ENCODE data around the gene PPP1R12B.
"Not testable (repeated sequence)": the region's sequence is repeated elsewhere in the genome, so short reads cannot be mapped to it uniquely, and the experiment has no call there.

Gene PPP1R12B

DNA sequence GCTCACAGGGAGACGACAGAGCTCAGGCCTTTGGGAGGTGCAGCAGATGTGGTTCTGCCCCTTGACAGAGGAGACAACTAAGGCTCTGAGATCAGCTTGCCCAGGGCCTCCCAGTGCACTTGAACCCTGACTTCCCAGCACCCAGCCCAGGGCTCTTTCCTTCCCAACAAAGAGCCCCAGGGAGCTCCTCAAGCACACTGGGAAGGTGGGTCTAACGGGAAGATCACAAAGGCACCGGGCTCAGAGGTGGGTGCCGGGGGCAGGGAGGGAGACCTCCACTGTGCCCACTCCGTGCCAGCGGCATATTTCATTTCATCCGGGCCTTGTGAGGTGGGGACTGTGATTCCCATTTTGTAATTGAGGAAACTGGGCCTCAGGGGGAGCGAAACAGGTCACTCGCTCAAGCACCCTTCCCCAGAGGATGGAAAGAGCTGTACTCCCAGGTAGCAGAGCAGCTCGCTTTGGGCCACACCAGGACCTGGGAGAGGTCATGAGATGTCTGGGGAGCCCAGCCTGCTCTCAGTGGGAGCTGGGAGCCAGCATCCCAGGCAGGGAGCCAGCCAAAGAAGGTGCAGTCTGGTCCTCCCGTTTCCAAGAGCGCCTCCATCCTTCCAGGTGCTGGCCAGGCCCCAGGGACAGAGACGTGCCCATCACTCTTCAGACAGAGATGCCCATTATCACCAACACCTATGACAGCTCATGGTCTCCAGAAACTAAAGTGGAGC, 279.5 kb downstream of the PPP1R12B start:
- DNase-seq (ENCODE audit: low read depth) = no peak
- no peak overlapping the region for H3K4me3 ChIP-seq (ENCODE audit: control insufficient read depth, low read depth, low read length)
- TF ChIP-seq, protein P1, sequence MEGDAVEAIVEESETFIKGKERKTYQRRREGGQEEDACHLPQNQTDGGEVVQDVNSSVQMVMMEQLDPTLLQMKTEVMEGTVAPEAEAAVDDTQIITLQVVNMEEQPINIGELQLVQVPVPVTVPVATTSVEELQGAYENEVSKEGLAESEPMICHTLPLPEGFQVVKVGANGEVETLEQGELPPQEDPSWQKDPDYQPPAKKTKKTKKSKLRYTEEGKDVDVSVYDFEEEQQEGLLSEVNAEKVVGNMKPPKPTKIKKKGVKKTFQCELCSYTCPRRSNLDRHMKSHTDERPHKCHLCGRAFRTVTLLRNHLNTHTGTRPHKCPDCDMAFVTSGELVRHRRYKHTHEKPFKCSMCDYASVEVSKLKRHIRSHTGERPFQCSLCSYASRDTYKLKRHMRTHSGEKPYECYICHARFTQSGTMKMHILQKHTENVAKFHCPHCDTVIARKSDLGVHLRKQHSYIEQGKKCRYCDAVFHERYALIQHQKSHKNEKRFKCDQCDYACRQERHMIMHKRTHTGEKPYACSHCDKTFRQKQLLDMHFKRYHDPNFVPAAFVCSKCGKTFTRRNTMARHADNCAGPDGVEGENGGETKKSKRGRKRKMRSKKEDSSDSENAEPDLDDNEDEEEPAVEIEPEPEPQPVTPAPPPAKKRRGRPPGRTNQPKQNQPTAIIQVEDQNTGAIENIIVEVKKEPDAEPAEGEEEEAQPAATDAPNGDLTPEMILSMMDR (IDR thresholded peaks at IDR 0.05; ENCODE audit: control insufficient read depth, insufficient read depth, low read depth, low read length, missing control alignments) = no peak

DNA sequence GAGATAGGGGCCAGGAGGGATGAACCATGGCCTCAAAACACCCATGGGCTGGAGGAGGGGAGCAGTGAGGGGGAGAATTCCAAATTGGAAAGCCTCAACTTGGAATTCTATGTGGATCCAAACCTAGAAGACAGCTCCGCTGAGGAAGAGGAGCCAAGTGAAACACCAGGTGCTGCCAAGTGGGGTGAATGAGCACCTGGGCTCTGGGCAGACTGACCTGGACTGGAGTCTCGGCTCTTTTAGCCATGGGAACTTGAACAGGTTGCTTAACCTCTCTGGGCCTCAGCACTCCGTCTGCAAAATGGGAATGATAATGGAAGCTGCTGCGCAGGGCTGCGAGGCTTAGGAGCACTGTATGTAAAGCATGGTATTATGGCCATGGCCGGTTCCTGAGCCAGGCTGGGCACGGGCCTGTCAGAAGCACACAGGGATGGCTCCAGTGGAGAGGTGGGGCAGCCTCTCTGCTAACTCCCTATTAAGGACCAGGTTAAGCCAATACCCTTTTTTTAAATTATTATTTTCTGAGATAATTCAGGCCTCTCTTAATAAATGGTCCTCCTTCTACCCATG, 280.2 kb downstream of the PPP1R12B start:
- H3K4me3 ChIP-seq (ENCODE audit: control insufficient read depth, low read depth, low read length) = no peak overlapping the region
- no peak for DNase-seq (ENCODE audit: low read depth)
- TF ChIP-seq, protein P1 (IDR thresholded peaks at IDR 0.05; ENCODE audit: control insufficient read depth, insufficient read depth, low read depth, low read length, missing control alignments) = no peak

DNA sequence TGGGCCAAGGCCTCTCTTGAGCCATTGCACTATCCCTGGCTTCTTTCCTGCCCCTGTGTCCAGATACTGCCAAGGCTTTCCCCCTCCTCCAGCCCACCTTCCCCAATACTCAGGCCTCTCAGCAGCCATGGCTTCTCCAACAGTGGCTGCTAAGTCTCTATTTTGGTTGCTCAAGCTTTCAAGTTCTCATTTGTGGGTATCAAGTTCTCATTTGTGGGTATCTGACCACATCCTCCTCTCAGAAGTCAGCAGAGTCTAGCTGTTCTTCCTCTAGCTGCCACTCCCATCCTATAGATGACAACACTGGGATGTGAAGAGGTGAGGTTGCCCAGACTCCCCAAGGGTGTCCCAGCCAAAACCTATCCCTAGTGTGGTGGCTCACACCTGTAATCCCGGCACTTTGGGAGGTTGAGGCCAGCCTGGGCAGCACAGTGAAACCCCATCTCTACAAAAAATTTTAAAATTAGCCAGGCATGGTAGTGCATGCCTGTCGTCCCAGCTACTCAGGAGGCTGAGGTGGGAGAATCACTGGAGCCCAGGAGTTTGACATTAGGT, 280.8 kb downstream of the PPP1R12B start:
- DNase-seq (ENCODE audit: low read depth); H3K4me3 ChIP-seq (ENCODE audit: control insufficient read depth, low read depth, low read length): not testable (repeated sequence)

DNA sequence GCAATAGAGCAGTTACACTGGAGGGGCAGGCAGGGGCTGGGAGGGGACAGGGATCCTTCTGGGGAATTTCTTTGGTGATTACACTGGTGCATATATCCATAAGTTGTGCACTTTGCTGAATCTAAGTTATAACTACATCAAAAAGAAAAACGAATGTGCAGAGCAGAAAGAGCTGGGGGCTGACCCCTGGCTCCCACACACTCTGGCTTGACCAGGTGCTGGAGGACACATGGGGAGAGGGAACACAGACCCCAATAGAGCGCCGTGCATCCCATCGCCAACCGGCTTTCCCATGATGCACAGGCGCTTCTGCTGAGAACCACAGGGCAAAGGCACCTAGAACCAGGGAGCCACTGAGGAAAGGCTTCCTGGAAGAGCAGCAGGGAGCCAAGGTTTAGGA, 281.6 kb downstream of the PPP1R12B start:
- DNase-seq (ENCODE audit: low read depth); H3K4me3 ChIP-seq (ENCODE audit: control insufficient read depth, low read depth, low read length): not testable (repeated sequence)

DNA sequence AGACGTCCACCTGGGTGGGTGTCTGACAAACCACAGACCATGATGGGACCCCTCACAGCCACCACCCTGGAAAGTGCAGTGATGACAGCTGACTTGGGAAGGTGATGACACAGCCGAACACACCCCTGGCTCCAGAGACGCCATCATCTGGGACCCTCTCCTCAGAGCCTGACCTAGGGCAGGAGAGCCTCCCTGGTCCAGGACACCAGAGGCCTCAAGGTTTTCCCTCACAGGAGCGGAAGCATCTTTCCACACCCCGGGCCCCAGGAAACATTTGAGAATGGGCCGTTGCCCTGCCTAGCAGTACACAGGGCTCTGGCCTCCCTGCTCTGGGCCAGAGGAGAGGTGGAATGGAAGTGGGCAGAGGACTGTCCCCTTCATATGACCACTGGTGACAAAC, 282.0 kb downstream of the PPP1R12B start:
- TF ChIP-seq, protein P1 (IDR thresholded peaks at IDR 0.05; ENCODE audit: control insufficient read depth, insufficient read depth, low read depth, low read length, missing control alignments) = no peak
- H3K4me3 ChIP-seq (ENCODE audit: control insufficient read depth, low read depth, low read length) = no peak overlapping the region
- no peak for DNase-seq (ENCODE audit: low read depth)

DNA sequence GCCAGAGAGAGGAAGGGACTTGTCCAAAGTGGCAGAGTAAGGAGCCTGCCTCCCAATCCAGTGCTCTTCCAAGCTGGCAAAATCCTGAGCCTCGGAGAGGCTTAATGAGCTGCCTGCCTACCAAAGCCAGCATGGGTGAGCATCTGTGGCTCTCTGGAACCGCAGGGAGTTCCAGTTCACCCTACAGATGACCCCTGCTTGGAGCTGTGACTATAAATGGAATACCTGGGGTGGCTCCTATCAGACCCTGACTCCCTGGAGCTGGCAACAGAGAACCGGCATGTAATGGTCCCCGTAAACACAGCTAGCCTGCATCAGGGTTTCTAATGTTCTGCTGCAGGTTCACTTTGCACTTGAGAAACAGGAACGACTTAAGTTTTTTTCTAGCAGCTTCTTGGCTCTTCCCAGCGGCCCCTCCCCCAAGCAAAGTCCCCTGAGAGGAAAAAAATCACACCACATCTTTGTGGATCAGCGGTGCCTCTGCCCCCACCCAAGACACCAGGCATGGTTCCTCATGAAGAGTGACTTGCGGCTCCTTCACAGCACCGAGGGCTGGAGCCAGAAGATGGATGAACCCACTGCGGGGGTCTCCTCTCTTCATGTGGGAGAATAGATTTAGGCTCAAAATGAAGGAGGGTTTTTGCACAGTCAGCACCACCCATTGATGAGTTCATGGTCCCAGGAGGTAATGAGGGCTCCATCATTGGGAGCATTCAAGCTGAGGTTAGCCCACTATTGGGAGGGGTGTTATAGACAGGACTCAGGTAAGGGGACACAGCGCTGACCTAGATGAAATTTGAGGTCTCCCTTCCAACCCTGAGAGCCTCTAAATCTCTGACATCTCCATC, 282.8 kb downstream of the PPP1R12B start:
- TF ChIP-seq, protein P1 (IDR thresholded peaks at IDR 0.05; ENCODE audit: control insufficient read depth, insufficient read depth, low read depth, low read length, missing control alignments) = no peak
- no peak for DNase-seq (ENCODE audit: low read depth)
- no peak overlapping the region for H3K4me3 ChIP-seq (ENCODE audit: control insufficient read depth, low read depth, low read length)

DNA sequence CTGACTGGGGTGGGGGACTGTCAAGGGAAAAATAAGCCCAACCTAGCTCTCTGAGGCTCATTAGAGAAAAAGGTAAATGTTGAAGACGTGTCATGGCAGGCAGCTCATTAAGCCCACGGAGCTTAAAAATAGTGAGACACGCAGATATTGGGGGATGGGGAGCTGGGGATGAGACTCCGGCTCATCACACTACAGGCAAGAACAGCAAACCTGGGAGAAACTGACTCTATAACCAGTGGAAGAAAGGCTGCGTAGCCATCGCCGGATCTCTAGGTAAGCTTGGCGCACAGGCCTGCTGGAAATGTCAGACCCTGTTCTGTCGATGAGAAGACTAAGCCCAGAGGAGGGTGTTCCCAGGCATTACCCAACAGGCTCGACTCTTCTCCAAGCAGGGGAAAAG, 283.7 kb downstream of the PPP1R12B start:
- no peak for DNase-seq (ENCODE audit: low read depth)
- TF ChIP-seq, protein P1 (IDR thresholded peaks at IDR 0.05; ENCODE audit: control insufficient read depth, insufficient read depth, low read depth, low read length, missing control alignments) = no peak
- H3K4me3 ChIP-seq (ENCODE audit: control insufficient read depth, low read depth, low read length) = no peak overlapping the region

DNA sequence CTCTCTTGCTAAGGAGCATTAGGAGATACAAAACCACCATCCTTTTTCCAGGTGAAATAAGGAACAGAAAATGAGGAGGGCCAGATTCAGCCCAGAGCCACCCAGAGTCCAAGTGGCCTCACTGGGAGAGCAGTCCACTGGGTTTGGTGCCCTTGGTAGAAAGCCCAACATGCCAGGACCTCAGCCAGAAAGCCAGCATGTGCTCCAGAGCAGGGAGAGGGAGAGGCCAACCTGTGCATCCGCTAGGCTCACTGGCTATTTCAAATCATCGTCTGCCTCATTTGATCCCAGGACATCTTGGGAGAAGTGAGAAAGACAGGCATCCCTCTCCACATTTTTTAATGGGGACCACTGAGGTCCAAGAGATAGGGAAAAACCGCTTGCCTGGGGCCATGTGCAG, 287.7 kb downstream of the PPP1R12B start:
- DNase-seq (ENCODE audit: low read depth) = not testable (repeated sequence)

DNA sequence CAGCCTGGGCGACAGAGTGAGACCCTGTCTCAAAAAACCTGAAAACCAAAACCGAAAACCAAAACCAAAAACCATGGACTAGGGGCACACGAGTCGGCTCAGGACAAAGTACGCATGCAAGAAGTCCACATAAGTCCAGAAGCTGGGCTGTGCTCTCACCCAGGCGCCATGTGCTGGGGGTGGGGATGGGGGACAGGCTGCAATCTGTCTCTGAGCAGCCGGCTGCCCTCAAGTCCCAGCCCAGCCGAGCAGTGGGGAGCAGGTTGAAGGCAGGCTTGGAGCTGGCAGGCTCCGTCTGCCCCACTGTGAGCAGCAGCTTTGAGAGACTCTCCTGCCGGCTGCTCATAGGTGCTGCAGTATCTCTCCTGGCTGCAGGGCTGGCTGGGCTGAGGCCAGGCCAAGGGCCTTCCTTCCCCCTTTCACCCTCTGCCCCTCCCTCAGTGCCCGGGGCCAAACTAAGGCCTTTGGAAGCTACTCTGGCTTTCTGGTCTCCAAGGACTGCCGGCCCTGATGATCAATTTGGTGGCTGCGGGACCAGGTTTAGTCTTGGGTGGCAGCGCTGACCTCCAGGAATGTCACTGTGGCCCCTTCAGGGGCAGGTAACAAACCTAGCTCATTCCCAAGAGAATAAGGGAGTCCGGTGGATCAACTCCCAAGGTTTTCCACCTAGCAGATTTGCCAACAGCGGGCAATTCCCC, 289.0 kb downstream of the PPP1R12B start:
- H3K4me3 ChIP-seq (ENCODE audit: control insufficient read depth, low read depth, low read length); DNase-seq (ENCODE audit: low read depth): not testable (repeated sequence)

More for the DNA sequence above, 287.7 kb downstream of the PPP1R12B start:
- H3K4me3 ChIP-seq (ENCODE audit: control insufficient read depth, low read depth, low read length) = not testable (repeated sequence)
